ENCODE measurements around the gene FBXW7.

Gene FBXW7

GRCh38 chr4:152364383-152364782, 171.5 kb downstream of the FBXW7 start:
- no peak for DNase-seq

- DNase-seq: no peak
Measured at GRCh38 chr4:152363904-152364303, 172.0 kb downstream of the FBXW7 start.

- DNase-seq: no peak
Measured at GRCh38 chr4:152363086-152363485, 172.8 kb downstream of the FBXW7 start.

GRCh38 chr4:152360045-152360410, 175.9 kb downstream of the FBXW7 start:
- DNase-seq: no peak

GRCh38 chr4:152359208-152360044, 176.5 kb downstream of the FBXW7 start:
- no peak for DNase-seq

GRCh38 chr4:152357206-152357605, 178.7 kb downstream of the FBXW7 start:
- DNase-seq: no peak

GRCh38 chr4:152356428-152357034, 179.4 kb downstream of the FBXW7 start:
- no peak for DNase-seq

GRCh38 chr4:152352622-152353116, 183.2 kb downstream of the FBXW7 start:
- peak; percentile 42 for DNase-seq

GRCh38 chr4:152352215-152352614, 183.7 kb downstream of the FBXW7 start:
- DNase-seq: no peak

- DNase-seq: no peak
Measured at GRCh38 chr4:152351080-152351479, 184.8 kb downstream of the FBXW7 start.

GRCh38 chr4:152348670-152349069, 187.2 kb downstream of the FBXW7 start:
- DNase-seq: no peak

- no peak for DNase-seq
Measured at GRCh38 chr4:152346979-152347378, 188.9 kb downstream of the FBXW7 start.

- DNase-seq: no peak
Measured at GRCh38 chr4:152346526-152346925, 189.4 kb downstream of the FBXW7 start.

- DNase-seq: no peak
Measured at GRCh38 chr4:152344001-152344400, 191.9 kb downstream of the FBXW7 start.

GRCh38 chr4:152342293-152342692, 193.6 kb downstream of the FBXW7 start:
- no peak for DNase-seq

- no peak for DNase-seq
Measured at GRCh38 chr4:152340818-152341217, 195.1 kb downstream of the FBXW7 start.

GRCh38 chr4:152339576-152339975, 196.3 kb downstream of the FBXW7 start:
- no peak for DNase-seq

- DNase-seq: no peak
Measured at GRCh38 chr4:152334931-152335330, 201.0 kb downstream of the FBXW7 start.

GRCh38 chr4:152331042-152331441, 204.8 kb downstream of the FBXW7 start:
- no peak for DNase-seq

GRCh38 chr4:152328582-152328981, 207.3 kb downstream of the FBXW7 start:
- no peak for DNase-seq

- DNase-seq: no peak
Measured at GRCh38 chr4:152327606-152328453, 208.1 kb downstream of the FBXW7 start.

- no peak for DNase-seq
Measured at GRCh38 chr4:152325831-152326230, 210.1 kb downstream of the FBXW7 start.

GRCh38 chr4:152323221-152323620, 212.7 kb downstream of the FBXW7 start:
- no peak for DNase-seq

Measured in NCI-H2107 (cell line).